Activated CD8-positive, alpha-beta memory T cell treated with anti-CD3 and anti-CD28 coated beads for 1 hour (primary cell): ENCODE measurements around the gene ZBTB33.

Experiments used
- DNase-seq, 2 donors: peaks; one replicate each; pipeline ENCODE4 v3.0.0-alpha.2; 2020; ENCODE audit warnings: low read depth in 1 of 2; ENCODE audit errors: extremely low read depth in 1 of 2

The ZBTB33 gene

GRCh38 chrX:120250522-120251271 lies at the start of gene ZBTB33:
TSS of gene ZBTB33 (plus strand) at chrX:120250812. CDS start at chrX:120253416, 2,604 bp downstream.
- peak; percentile 57 to 68 for DNase-seq

GRCh38 chrX:120200851-120201250 lies 49.8 kb upstream of the ZBTB33 start:
- DNase-seq: no peak

- DNase-seq: no peak
These were observed 44.5 kb upstream of the ZBTB33 start for GRCh38 chrX:120205816-120206753.

- DNase-seq: no peak
These were observed 43.5 kb upstream of the ZBTB33 start for GRCh38 chrX:120207009-120207605.

GRCh38 chrX:120213438-120214265 lies 37.0 kb upstream of the ZBTB33 start:
- peak in 1 of 2 donors; percentile 14 for DNase-seq

- DNase-seq: no peak
These were observed 27.2 kb upstream of the ZBTB33 start for GRCh38 chrX:120223374-120223773.

- no peak for DNase-seq
These were observed 26.2 kb upstream of the ZBTB33 start for GRCh38 chrX:120224388-120224787.

GRCh38 chrX:120228187-120228908 lies 22.3 kb upstream of the ZBTB33 start:
- DNase-seq: no peak

GRCh38 chrX:120235284-120235683 lies 15.3 kb upstream of the ZBTB33 start:
- no peak for DNase-seq

- DNase-seq: no peak
These were observed 13.7 kb upstream of the ZBTB33 start for GRCh38 chrX:120236687-120237479.

- no peak for DNase-seq
These were observed 11.7 kb upstream of the ZBTB33 start for GRCh38 chrX:120238933-120239332.

GRCh38 chrX:120242813-120243212 lies 7.8 kb upstream of the ZBTB33 start:
- no peak for DNase-seq

GRCh38 chrX:120244395-120244734 lies 6.2 kb upstream of the ZBTB33 start:
- DNase-seq: no peak

- DNase-seq: peak; percentile 19 to 28
These were observed 5.7 kb upstream of the ZBTB33 start for GRCh38 chrX:120244735-120245498.

GRCh38 chrX:120251471-120252011 lies 929 bp downstream of the ZBTB33 start:
- DNase-seq: no peak

- DNase-seq: no peak
These were observed 3.2 kb downstream of the ZBTB33 start for GRCh38 chrX:120253784-120254183.

- no peak for DNase-seq
These were observed 9.8 kb downstream of the ZBTB33 start for GRCh38 chrX:120260369-120260768.
